Spleen (tissue), 7 donors: ENCODE measurements around the gene PIGQ.

ENCODE experiments used
- CTCF ChIP-seq, 11 experiments: fragments of 200-600 bp in 7 of 11; fragments of 450-650 bp in 4 of 11; sonication (generic) in 4 of 11; IDR thresholded peaks in 8 of 11; conservative IDR thresholded peaks in 3 of 11; 1 replicate in 7 of 11; 2 replicates in 4 of 11; pipeline versions ENCODE4 v1.4.0 to v1.8.0; 2016 to 2021; ENCODE audit warnings: antibody characterized with exemption in 11 of 11, inconsistent platforms in 4 of 11, mild to moderate bottlenecking in 1 of 11
- POLR2A ChIP-seq, 3 donors: fragments of 450-650 bp; IDR thresholded peaks; one replicate each; pipeline ENCODE4 v1.5.1; 2017; ENCODE audit warnings: antibody characterized with exemption in 3 of 3, mild to moderate bottlenecking in 1 of 3
- donor health status: DM: no; HTN: no; CAD: no; lungs with moderate emphysema.
- donor health status: DM: no; HTN: no; CAD: no.
- donor health status: DM: no; HTN: no; CAD: no.

DNA sequence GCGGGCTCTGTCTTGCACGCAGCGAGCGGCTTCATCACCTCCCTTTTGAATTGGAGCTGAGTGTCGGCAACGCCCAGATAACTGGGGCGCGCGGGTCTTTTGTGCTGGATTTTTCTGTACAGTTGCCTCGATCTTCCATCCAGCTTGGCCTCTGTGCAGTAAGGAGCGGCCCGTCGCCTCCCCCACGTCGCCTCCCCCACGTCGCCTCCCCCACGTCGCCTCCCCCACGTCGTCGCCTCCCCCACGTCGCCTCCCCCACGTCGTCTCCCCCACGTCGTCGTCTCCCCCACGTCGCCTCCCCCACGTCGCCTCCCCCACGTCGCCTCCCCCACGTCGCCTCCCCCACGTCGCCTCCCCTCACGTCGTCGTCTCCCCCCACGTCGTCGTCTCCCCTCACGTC lies 25.3 kb upstream of the PIGQ start:
- TF ChIP-seq CTCF (IDR thresholded peaks at IDR 0.05 in 8 of 11, conservative IDR thresholded peaks at IDR 0.05 in 3 of 11) (no peak), POLR2A (IDR thresholded peaks at IDR 0.05) (no peak)
